GM18858 (cell line): Measurements from ENCODE around the gene C11orf65.

ENCODE experiments used
- ATAC-seq: cut with Tn5 transposase; IDR thresholded peaks from one replicate; pipeline ENCODE4 v1.9.1; 2021; ENCODE audit not compliant: unreplicated experiment

The C11orf65 gene, protein sequence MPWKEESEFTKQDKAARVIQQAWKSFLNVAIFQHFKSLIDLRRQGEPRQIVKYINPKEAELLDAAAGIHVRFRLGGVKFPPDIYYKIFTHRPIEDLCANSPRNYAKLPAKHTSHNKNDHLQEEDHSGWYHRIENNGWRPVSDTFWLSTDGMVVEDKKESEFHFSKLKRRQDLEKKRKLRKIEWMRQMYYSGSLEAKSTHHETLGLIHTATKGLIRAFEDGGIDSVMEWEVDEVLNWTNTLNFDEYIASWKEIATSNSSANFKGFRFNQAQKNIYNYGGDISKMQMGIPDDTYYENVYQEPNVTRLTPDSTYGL

DNA sequence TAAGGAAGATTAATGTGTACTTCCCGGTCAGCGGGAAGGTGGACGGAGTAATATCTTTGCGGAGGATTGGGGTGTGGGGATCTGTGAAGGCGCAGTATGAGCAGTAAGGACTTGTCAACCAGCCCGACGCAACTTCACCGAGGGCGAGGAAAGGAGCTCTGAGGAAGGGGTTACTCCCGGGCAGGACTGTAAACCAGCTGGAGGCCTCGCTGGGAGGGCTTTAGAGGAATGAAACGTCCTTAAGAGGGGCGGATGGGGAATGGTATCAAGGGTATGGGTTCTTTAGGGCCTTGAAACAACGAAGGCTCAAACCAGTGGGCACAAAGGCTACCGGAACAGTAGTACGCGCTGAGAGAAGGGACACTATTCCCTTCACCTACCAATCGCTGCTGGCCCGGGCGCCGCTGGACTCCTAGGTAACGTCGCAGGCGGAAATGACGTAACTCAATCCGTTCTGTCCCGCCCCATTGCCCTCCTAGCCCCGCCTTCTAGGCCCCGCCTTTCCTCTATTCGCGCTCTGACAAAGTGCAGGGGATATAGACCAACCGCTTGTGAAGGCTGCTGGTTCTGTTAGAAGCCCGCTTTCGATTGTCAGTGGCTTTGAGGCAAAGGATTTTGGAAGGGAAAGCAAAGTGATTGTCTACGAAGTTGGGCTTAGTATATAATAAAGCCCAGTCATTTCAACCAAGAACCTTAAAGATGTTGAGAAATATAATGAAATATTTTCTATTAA is at the start of gene C11orf65:
TSS of gene C11orf65 (minus strand) at position 439 of the 733 bp plus-strand sequence. CDS start 5,970 bp downstream, outside the sequence.
- peak; percentile 96 for ATAC-seq

DNA sequence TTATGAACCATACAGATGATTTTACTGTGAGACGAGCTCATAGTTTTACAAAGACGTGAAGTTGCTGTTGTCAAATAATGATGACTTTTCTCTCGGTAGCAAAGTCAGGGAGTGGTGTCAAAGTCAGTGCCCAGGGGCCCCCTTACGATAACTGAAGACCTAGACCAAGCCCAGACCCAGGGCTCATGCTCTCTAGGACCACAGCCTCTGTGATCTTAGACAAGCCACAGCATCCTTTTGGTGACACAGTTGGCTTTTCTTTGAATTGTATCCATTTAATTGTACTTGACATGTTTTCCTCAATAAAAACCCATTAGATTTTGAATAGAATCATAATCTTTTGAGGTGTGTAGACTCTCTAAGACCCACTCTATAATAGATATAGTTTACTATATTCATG is 48.8 kb upstream of the C11orf65 start:
- no peak for ATAC-seq

DNA sequence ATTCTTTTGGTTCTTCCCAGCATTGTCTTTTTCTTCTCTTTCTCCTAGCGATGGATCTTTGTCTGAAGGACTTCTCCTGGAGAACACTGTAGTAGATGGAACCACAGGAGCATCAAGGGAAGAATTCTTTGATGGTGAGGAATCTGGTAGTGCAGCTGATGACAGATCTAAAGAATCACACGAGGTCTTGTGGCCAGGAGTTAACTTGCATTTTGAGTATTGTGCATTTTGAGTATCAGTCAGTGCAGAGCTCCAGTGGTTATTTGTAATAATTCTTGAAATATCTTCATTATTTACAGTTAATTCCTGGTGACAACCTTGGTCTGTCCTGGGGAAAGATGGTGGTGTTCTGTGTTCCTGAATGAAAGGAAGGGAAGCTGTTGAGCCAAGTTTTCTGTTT is 45.4 kb upstream of the C11orf65 start:
- ATAC-seq = no peak

DNA sequence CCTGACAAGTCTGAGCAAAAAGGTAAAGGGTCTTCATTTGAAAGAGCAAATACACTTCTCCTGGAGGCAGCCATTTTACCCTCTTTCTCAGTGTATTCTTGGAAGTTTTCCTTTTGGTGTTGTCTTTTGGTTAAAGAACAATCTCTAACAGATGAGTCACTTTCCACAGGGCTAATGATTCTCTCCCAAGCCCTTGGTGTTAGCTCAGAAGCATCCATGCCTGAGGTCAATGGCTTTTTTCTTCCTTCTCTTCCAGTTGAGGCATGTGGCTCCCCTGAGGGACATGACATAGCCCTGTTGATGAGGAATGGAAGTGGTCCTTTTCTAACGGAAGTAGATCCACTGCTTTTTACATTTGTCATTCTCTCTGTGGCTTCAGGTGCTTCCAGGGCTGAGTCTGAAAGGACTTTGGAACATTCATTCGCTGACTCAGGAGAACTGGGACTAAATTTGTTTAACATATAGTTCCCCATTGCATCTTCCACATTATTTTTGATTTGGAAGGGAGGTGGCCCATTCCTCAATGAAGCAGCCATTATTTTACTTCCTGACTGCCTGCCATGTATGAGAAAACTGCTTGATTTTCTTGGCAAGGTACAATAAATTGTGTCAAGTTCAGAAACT is 44.6 kb upstream of the C11orf65 start:
- ATAC-seq = no peak

DNA sequence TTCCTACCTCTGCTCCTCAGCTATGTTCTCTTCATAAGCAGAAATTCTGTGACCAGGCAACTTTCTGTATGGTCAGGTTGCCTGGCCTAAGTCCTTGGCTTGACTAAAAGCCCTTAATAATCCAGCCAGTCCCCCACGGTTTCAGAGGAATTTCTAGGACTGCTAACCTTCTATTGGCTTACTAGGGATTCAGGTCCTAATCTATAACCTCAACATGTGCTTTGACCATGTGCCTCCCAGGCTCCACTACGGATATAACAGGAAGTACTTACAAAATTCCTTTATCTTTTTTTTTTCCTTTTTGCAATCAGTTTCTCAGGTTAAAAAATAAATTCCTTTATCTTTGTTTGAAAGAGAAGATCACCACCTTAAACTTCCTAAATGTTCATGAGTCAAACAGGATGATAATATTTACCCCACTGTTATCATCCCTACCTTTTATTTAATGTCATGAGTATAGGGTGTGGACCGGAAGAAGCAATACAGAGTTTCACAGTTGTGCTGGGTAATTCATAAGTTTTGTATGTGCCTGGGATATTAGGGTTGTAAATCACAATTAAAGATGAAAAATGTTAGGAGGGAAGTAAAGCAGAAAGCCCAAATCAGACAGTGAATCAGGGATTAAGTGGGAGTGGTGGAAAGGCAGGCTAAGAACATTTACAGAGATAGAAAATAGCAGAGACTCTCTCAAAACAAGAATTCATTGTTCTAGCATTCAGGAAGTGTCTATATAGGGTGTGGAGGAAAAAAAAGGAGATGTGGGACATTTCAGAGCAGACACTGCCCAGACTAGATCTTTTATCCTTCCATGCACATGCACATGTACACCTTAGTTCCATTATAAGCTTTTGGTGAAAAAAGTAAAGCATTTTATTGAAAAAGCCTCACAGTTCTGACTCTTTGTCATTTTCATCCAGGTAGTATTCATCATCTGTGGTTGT is 41.6 kb upstream of the C11orf65 start:
- no peak for ATAC-seq

DNA sequence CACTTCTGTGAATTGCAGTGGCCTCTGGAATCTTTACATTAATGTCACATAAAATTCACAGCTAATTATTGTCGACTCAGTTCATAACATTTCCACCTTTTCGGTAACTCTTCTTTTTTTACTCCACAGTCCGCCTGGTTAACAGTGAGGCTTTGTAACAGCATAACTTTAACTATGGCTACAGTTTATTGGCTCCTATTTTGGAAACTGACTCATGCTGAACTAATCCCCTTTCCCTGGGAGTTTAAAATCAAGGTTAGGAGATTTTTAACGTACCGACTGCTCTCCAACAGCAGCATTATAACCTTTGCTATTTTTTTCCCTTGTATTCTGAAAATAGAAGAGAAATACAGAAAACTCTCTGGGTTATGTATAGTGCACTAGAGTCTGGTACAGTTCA is 34.1 kb upstream of the C11orf65 start:
- no peak for ATAC-seq

DNA sequence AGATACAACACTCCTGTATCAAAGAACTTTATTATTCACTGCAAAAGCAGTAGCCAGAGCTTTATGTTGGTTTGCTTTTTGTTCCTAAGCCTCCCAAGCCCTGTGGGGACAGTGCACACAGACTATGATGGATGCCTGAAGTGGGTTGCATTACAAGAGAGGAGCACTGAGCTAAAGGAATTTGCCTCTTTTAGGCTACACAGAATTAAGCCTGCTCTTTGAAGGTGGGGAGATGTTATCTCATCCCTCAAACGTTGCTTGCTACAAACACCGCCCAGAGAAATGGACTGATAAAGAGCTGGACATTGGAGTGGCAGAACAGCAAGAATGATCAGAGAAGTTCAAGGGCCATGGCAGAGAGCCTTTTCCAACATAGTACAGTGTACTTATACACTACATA is 33.4 kb upstream of the C11orf65 start:
- no peak for ATAC-seq

DNA sequence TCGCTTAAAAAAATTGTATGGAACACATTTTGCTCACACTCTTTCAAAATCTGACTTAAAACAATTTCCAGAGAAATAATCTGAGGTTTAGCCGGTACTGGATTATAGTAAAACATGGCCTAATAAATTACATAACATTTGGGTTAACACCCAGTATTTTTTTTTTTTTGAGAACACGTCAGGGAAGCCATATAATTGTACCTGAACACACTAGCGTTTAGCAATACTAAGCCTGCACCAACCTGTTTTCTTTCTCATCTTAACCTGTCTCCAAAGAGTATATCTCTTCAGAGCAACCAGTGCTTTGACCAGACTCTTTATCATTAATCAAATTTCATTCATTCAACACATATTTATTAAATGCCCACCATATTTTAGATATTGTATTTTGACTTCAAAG is 32.8 kb upstream of the C11orf65 start:
- ATAC-seq = no peak

DNA sequence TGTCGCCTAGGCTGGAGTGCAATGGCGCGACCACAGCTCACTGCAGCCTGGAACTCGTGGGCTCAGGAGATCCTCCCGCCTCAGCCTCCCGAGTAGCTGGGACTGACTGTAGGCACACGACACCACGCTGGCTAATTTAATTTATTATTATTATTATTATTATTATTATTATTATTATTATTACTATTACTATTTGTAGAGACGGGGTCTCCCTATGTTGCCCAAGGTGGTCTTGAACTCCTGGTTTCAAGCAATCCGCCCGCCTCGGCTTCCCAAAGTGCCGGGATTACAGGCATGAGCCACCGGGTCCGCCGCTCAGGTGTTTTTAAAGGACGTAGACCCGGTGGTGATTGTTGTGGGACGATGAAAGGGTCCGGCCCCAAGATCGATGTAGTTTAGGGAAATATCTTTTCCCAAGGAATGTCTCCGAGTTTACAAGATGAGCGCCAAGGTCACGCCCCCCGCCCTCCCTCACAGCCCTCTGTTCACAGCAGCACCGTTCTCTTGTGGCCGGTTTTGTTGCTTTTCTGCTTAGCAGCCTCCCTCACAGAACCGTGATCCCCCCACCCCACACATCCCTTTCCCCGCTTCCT is 31.6 kb upstream of the C11orf65 start:
- no peak for ATAC-seq

DNA sequence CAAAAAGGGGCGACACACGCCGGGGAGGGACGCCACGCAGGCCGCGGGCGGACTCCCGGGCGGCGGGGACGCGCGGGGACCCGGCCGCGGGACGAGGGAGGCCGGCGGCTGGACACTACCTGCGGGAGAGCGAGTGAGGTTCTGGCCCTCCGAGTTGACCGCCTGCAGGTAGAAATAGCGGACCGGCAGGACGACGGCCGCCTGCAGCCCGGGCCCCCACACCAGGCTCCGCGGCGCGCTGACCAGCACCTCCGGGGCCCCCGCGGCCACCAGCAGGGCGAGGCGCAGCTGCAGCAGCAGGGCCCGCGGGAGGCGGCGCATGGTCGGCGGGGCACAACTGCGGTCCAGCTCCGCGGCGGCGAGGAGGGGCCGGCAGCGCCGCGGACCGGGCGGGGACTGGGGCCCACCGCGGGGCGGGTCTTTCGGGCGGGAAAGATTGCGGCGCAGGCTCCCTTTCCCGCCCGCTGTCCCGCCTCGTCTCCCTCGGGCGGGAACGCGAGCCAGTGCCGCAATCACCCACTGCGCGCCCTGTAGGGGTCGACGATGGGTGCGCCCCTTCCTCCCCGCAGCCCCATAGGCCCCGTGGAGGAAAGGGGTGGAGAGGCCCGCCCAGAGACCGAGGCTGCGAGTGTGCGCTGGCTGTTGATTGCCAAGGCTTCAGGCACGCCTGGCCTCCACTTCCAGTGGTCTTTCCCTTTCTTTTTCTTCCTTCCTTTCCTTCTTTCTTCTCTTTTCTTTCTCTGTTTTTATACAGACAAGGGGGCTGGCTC is 30.9 kb upstream of the C11orf65 start, which contains the start of gene POGLUT3:
TSS of gene POGLUT3 (minus strand) at position 339 of the 770 bp plus-strand sequence. CDS start at position 321, 18 bp downstream.
- peak; percentile 44 for ATAC-seq

DNA sequence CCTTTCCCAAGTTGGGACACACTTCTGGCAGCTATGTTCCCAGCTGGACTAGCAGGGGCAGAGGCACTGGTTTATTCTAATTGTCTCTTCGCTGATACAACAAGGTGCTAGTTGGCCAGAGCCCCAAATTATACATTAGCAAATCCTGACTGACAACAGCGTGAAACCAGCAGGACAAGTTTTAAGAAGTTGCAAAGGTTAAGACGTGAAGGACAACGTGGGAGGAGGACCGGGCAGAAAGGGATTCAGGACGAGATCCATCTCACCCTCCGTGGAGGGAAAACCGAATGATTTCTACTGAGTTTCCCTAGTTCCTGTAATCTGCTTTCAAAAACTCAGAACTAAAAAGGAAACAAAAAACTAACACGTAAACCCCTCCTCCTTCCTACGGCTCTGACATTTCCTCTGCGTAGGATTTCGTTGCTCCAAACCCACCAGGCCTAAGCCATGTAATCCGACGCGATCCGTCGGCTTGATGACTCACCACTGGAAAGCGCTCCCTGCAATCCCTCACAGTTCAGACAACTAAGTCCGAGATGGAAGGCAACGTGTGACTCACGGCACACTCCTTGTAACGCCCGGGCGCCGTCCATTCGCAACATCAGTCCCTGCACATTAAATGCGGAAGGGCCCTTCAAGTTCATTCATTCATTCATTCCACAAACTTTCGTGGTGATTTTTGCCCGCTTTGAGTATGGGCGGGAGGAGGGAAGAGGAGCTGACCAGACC is 30.2 kb upstream of the C11orf65 start:
- peak; percentile 44 for ATAC-seq

DNA sequence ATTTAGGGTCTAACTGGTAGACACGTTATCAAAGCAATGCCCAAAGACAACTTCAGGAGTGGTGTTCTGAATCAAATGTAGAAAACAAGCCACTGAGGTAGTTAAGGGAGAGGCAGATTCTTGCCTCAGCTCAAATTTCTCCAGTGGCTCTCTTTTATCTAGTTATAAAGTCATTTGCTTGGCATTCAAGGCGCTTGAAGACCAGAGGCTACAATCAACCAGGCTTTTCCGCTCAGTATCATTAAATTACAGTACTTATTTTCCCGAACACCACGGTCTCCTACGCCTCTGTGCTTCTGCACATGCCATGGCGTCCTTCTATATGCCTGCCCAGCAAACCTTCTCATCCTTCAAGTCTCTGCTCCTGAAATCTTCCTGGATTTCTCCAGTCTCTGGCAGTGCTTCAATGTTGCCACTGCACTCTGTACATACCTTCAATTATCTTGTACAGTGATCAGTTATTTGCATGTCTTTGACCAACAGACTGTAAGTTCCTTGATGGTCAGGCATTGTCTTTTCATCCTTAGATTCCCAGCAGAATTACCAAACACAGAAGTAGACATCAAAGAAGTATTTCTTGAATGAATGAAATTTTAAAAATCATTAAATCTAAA is 29.4 kb upstream of the C11orf65 start:
- ATAC-seq = no peak

DNA sequence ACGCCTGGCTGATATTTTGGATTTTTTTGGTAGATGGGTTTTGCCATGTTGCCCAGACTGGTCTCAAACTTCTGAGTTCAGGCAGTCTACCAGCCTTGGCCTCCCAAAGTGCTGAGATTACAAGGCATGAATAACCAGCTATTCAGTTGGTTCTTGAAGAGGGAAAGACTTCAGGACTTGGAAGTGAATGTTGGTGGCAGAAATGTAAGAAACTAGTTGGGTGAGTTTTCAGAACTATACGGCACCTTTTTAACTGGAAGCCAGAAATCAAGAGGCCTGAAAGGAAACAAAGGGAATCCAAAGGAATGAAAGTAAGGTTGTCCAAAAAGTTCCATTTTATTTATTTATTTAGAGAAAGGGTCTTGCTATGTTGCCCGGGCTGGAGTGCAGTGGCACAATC is 28.0 kb upstream of the C11orf65 start:
- ATAC-seq = no peak

DNA sequence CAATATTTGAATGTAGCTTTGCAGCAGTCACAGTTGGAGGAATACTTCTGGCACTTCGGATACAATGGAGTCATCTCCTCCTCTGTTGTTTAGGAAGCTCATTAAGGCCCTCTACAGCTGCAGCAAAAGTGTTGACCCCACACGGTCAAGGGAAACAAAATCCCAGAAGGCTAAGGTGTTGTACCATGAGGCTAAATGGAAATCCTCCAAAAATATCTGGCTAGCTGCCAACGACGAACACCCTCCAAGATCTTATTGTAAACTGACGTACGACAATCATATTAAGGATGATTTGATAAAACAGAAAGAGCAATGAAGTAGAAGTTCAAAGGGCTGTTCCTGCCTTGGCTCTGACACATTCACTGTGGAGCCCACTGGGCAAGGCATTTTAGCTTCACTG is 26.9 kb upstream of the C11orf65 start:
- no peak for ATAC-seq

DNA sequence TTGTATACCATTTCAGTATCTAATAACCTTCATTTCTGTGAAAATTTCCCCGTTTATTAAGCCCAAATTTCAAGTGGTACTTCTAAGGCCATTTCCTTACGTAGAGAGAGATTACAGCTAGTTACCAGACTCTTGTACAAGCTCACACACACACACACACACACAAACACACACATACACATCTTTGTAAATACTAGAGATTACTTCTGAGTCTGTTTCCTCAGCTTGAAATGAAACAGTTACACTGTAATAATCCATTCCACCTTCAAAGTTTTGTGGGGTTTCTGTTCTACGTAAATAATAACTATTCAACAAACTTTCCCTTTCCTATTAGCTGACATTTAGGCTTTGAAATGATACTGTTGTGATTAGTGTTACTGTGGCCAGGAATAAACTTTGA is 24.6 kb upstream of the C11orf65 start:
- ATAC-seq = no peak

DNA sequence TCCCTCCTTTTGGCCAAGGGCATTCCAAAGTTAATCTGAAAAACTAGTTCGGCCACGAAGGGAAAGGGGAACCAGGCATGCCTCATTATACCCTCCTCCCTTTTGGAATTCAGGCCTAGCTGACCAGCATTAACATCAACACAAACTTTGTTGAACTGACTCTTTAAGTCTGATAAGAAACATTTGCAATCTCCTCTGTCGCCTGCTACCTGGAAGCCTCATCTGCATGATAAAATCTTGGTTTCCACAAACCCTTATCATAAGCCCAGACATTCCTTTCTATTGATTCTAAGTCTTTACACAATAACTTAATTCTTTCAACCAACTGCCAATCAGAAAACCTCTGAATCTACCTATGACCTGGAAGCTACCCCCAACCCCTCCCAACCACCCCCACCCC is 19.5 kb upstream of the C11orf65 start:
- ATAC-seq = no peak

DNA sequence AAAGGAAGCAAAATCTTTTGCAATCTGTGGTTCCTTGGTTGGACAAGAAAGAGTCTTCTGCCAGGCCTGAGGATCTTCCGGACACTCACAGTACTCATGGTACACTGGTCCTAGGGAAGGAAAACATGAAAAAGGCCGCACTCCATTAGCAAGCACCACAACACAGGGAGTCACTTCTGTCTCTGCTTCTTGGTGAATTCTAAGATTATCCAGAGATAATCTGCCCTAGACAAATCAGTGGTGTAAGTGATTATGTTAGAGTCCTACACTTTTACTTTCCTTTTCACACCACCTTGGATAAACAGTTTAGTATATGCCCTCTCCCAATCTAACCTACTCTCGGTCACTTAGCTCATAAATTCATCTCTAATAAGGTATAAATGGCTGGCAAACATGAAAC is 19.0 kb upstream of the C11orf65 start:
- ATAC-seq = no peak

DNA sequence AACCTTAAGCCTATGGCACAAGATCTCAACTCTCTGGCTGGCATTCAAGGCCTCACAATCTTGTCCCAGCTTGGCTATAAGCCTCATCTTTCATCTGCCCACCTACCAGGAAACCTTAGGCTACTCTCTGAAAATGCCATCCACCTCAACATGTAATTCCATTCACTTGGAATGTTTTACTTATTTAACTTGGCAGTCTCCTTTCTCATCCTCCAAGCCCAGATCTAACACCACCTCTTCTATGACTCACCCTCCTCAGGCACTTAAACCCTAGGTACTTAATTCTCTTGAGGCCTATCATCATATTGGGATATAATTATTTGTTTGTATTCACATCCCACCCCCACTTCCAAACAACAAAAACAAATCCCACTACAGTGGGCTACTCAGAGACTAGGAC is 15.8 kb upstream of the C11orf65 start:
- ATAC-seq = no peak
